IMR-90 (cell line): ENCODE results near the gene TACC3.

Experiments
- CEBPB ChIP-seq: IDR thresholded peaks from 2 replicates; pipeline ENCODE4 v1.6.1; 2012; ENCODE audit warnings: low read depth, low read length, improper control_type of control experiment
- MXI1 ChIP-seq: IDR thresholded peaks from 2 replicates; pipeline ENCODE4 v1.6.1; 2012; ENCODE audit warnings: low read depth, mild to moderate bottlenecking, low read length, moderate library complexity, borderline replicate concordance
- POLR2A ChIP-seq: IDR thresholded peaks from 2 replicates; pipeline ENCODE4 v1.6.1; 2012; ENCODE audit warnings: mild to moderate bottlenecking, low read depth, low read length
- RAD21 ChIP-seq: IDR thresholded peaks from 2 replicates; pipeline ENCODE4 v1.6.1; 2012; ENCODE audit warnings: low read length, improper control_type of control experiment
- SMC3 ChIP-seq: fragments of 150-350 bp; IDR thresholded peaks from 2 replicates; pipeline ENCODE4 v1.6.1; 2016; ENCODE audit warnings: low read depth, mild to moderate bottlenecking, antibody characterized with exemption, low read length, moderate library complexity
- TF ChIP-seq, protein P1 (sequence below): conservative IDR thresholded peaks from 2 replicates; pipeline ENCODE4 v1.5.1; 2012; ENCODE audit warnings: mild to moderate bottlenecking, low read depth, low read length, improper control_type of control experiment

DNA sequence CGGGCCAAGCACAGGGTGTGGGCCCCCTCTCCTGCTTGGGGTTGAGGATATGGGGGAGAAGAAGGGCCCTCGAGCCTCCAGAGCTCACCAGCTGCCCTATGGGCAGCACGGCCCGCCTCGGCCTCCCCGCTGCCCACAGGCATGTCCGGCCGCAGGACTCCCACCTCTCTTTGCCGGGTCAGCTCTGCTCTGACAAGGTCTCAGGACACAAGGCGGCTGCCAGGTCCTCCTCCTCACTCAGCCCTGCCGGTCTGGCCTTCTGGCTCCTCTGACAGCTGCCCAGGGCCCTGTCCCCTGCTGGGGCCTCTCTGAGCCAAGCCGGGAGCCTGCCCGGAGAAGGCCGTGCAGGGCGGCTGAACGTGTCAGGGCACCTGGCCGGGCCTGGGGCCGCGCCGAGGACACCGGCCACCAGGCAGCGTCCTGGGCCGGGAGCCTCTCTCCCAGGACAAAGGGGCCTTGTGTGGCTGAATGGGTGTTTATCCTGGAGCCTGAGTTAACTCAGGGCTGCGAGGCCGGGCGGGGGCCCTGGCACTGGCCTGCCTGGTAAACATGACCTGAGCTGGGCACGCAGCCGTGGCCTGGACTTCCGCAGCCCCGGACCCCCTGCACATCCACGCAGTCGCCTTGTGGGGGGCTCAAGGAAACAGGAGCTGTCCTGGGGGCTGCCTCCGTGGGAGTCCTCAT, 25.7 kb downstream of the TACC3 start:
- TF ChIP-seq SMC3 (no peak), RAD21 (no peak), POLR2A (no peak), CEBPB (no peak), MXI1 (no peak)
- TF ChIP-seq, protein P1, sequence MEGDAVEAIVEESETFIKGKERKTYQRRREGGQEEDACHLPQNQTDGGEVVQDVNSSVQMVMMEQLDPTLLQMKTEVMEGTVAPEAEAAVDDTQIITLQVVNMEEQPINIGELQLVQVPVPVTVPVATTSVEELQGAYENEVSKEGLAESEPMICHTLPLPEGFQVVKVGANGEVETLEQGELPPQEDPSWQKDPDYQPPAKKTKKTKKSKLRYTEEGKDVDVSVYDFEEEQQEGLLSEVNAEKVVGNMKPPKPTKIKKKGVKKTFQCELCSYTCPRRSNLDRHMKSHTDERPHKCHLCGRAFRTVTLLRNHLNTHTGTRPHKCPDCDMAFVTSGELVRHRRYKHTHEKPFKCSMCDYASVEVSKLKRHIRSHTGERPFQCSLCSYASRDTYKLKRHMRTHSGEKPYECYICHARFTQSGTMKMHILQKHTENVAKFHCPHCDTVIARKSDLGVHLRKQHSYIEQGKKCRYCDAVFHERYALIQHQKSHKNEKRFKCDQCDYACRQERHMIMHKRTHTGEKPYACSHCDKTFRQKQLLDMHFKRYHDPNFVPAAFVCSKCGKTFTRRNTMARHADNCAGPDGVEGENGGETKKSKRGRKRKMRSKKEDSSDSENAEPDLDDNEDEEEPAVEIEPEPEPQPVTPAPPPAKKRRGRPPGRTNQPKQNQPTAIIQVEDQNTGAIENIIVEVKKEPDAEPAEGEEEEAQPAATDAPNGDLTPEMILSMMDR, result no peak
